ENCODE results near the gene PEX14. TPM values are rescaled to one million over a fixed set of nuclear protein-coding genes. Genes with fewer than 3 reads are reported as not detected.
A peak's percentile ranks its signal among the peaks of the same experiment; 100 is the strongest.

The PEX14 gene
- total RNA-seq, 6 experiments from 2014 or later = 23.1 to 28.4 (median 26.0) TPM

GRCh38 chr1:10642403-10643080 lies 167.8 kb downstream of the PEX14 start:
- no peaks in the 10 kb centered on the region for H3K36me3 Mint-ChIP-seq (ENCODE audit: low read depth)
- peaks cover 5% of the 10 kb centered on the region; the same call in 1 of the 2 replicates for H3K4me1 Mint-ChIP-seq (ENCODE audit: low read depth)
- H3K9me3 Mint-ChIP-seq = no peaks in the 10 kb centered on the region
- peaks cover 2% of the 10 kb centered on the region for H3K27me3 Mint-ChIP-seq (ENCODE audit: insufficient read depth)
- H3K4me3 Mint-ChIP-seq = no peak overlapping the region; the same call in 1 of the 2 replicates
- DNase-seq = no peak
- TF ChIP-seq CTCF (IDR thresholded peaks at IDR 0.05) = no peak
- no peak overlapping the region for H3K27ac Mint-ChIP-seq

GRCh38 chr1:10643607-10644306 lies 169.0 kb downstream of the PEX14 start:
- Mint-ChIP-seq H3K9me3 (no peaks in the 10 kb centered on the region), H3K4me3 (no peak overlapping the region), H3K27me3 (ENCODE audit: insufficient read depth) (peaks cover 2% of the 10 kb centered on the region), H3K4me1 (ENCODE audit: low read depth) (peaks cover 5% of the 10 kb centered on the region; the same call in 1 of the 2 replicates), H3K36me3 (ENCODE audit: low read depth) (no peaks in the 10 kb centered on the region), H3K27ac (no peak overlapping the region)
- no peak for DNase-seq
- no peak for TF ChIP-seq CTCF (IDR thresholded peaks at IDR 0.05)

GRCh38 chr1:10644307-10645128 lies 169.8 kb downstream of the PEX14 start:
- Mint-ChIP-seq H3K27me3 (ENCODE audit: insufficient read depth) (peaks cover 3% of the 10 kb centered on the region), H3K4me1 (ENCODE audit: low read depth) (peaks cover 5% of the 10 kb centered on the region; the same call in 1 of the 2 replicates), H3K9me3 (no peaks in the 10 kb centered on the region), H3K4me3 (no peak overlapping the region), H3K36me3 (ENCODE audit: low read depth) (no peaks in the 10 kb centered on the region), H3K27ac (no peak overlapping the region)
- no peak for TF ChIP-seq CTCF (IDR thresholded peaks at IDR 0.05)
- DNase-seq = no peak

GRCh38 chr1:10646347-10646861 lies 171.7 kb downstream of the PEX14 start:
- Mint-ChIP-seq H3K36me3 (ENCODE audit: low read depth) (no peaks in the 10 kb centered on the region), H3K4me1 (ENCODE audit: low read depth) (peaks cover 5% of the 10 kb centered on the region; the same call in 1 of the 2 replicates), H3K9me3 (no peaks in the 10 kb centered on the region), H3K27me3 (ENCODE audit: insufficient read depth) (peaks cover 2% of the 10 kb centered on the region; the same call in 1 of the 2 replicates), H3K27ac (no peak overlapping the region), H3K4me3 (no peak overlapping the region)
- DNase-seq = peak; percentile 61
- TF ChIP-seq CTCF (IDR thresholded peaks at IDR 0.05) = no peak

- H3K4me3 Mint-ChIP-seq = no peak overlapping the region
These were observed 172.8 kb downstream of the PEX14 start for GRCh38 chr1:10647414-10648170.

More at GRCh38 chr1:10647414-10648170, 172.8 kb downstream of the PEX14 start:
- H3K9me3 Mint-ChIP-seq = no peaks in the 10 kb centered on the region
- H3K36me3 Mint-ChIP-seq (ENCODE audit: low read depth) = no peaks in the 10 kb centered on the region
- no peak overlapping the region for H3K27ac Mint-ChIP-seq
- peaks cover 5% of the 10 kb centered on the region; the same call in 1 of the 2 replicates for H3K4me1 Mint-ChIP-seq (ENCODE audit: low read depth)
- no peak for TF ChIP-seq CTCF (IDR thresholded peaks at IDR 0.05)
- DNase-seq = no peak
- peaks cover 5% of the 10 kb centered on the region for H3K27me3 Mint-ChIP-seq (ENCODE audit: insufficient read depth)

All from HFFc6 (cell line).